ENCODE results near the gene RAB4B.
"Not testable (repeated sequence)": the region's sequence is repeated elsewhere in the genome, so short reads cannot be mapped to it uniquely, and the experiment has no call there.

Gene RAB4B

GRCh38 chr19:40819479-40820234 lies 41.6 kb downstream of the RAB4B start:
- H3K9me3 ChIP-seq (ENCODE audit: insufficient read depth, low read depth, low read length); H3K4me1 ChIP-seq (ENCODE audit: insufficient read depth, low read length); H3K9ac ChIP-seq (ENCODE audit: low read depth, low read length); H3K4me3 ChIP-seq (ENCODE audit: low read length); H3K27me3 ChIP-seq (ENCODE audit: insufficient read depth, low read length); H3K36me3 ChIP-seq (ENCODE audit: insufficient read depth, low read length); H3K27ac ChIP-seq (ENCODE audit: low read depth, low read length): not testable (repeated sequence)
- 48% methylated on average over 5 of the region's 6 CpGs for WGBS

DNA sequence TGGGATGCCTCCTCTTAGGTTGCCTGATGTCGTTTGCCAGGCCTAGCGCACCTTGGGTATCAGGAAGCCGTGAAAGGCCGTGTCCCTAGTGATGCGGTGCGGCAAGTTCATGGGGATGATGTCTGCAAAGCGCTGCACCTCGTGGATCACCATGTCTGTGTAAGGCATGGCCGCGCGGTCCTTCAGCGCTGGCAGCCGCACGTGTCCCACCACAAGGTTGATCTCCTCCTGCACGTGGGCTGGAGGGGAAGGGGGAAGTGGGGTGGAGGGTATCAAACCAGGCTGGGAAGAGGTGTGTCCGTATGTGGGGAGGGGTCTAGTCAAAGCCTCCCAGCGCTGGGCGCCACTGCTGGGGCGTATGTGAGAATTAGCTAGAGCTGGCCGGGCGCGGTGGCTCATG lies 44.1 kb downstream of the RAB4B start:
- Histone ChIP-seq H3K27me3 (ENCODE audit: insufficient read depth, low read length) (no peaks in the 10 kb centered on the region; the same call in 1 of the 2 replicates), H3K36me3 (ENCODE audit: insufficient read depth, low read length) (no peaks in the 10 kb centered on the region), H3K9me3 (ENCODE audit: insufficient read depth, low read depth, low read length) (no peaks in the 10 kb centered on the region), H3K4me1 (ENCODE audit: insufficient read depth, low read length) (peaks cover 6% of the 10 kb centered on the region; the same call in 1 of the 2 replicates), H3K9ac (ENCODE audit: low read depth, low read length) (no peak overlapping the region), H3K27ac (ENCODE audit: low read depth, low read length) (no peak overlapping the region), H3K4me3 (ENCODE audit: low read length) (no peak overlapping the region)
- WGBS, result 94% methylated on average over 22 of the region's 22 CpGs

GRCh38 chr19:40822704-40823553 lies 44.9 kb downstream of the RAB4B start:
- H3K9me3 ChIP-seq (ENCODE audit: insufficient read depth, low read depth, low read length); H3K9ac ChIP-seq (ENCODE audit: low read depth, low read length); H3K4me1 ChIP-seq (ENCODE audit: insufficient read depth, low read length); H3K27ac ChIP-seq (ENCODE audit: low read depth, low read length); H3K36me3 ChIP-seq (ENCODE audit: insufficient read depth, low read length); H3K4me3 ChIP-seq (ENCODE audit: low read length); H3K27me3 ChIP-seq (ENCODE audit: insufficient read depth, low read length): not testable (repeated sequence)
- 87% methylated on average over 9 of the region's 9 CpGs for WGBS

- H3K4me3 ChIP-seq (ENCODE audit: low read length); H3K9ac ChIP-seq (ENCODE audit: low read depth, low read length); H3K27ac ChIP-seq (ENCODE audit: low read depth, low read length); H3K4me1 ChIP-seq (ENCODE audit: insufficient read depth, low read length); H3K36me3 ChIP-seq (ENCODE audit: insufficient read depth, low read length); H3K27me3 ChIP-seq (ENCODE audit: insufficient read depth, low read length); H3K9me3 ChIP-seq (ENCODE audit: insufficient read depth, low read depth, low read length): not testable (repeated sequence)
- 94% methylated on average over 14 of the region's 16 CpGs for WGBS
Observed at GRCh38 chr19:40824916-40825315, 46.9 kb downstream of the RAB4B start.

DNA sequence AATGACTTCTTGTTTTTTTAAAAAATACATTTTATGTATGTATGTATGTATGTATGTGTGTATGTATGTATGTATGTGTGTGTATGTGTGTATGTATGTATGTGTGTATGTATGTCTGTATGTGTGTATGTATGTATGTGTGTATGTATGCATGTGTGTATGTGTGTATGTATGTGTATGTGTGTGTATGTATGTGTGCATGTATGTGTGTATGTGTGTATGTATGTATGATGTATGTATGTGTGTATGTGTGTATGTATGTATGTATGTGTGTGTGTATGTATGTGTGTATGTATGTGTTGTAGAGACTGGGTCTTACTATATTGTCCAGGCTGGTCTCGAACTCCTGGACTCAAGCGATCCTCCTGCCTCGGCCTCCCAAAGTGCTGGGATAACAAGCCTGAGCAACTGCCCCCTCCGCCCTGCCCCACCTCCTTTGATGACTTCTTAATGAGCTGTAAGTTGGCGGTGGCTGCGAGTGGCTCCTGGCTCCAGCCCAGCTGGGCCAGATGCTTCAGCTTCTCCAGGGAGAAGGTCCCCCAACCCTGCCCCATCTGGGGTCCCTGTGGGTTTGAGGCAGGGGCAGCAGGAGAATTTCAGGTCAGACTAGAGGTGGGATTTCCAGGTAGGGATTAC lies 47.5 kb downstream of the RAB4B start:
- WGBS, result 100% methylated on average over 3 of the region's 6 CpGs
- not testable (repeated sequence) for H3K9me3 ChIP-seq (ENCODE audit: insufficient read depth, low read depth, low read length); H3K4me1 ChIP-seq (ENCODE audit: insufficient read depth, low read length); H3K4me3 ChIP-seq (ENCODE audit: low read length); H3K9ac ChIP-seq (ENCODE audit: low read depth, low read length); H3K27ac ChIP-seq (ENCODE audit: low read depth, low read length); H3K27me3 ChIP-seq (ENCODE audit: insufficient read depth, low read length); H3K36me3 ChIP-seq (ENCODE audit: insufficient read depth, low read length)

DNA sequence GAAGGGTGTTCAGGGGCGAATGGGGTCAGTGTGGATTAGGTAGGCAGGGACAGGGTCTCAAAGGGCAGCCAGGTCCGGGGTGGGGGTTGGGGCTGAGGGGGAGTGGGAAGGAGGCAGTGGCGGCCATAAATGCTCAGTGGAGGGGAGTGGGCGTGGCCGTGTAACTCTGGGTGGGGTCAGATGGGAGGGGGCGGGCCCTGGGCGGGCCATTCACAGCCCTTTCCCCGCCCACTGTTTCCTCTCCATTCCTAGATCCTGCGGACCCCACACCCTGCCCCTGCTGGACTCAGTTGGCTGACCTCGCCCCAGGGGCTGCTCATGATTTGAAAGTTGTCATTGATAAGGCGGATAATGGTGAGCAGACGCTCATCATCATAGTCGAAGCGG lies 48.3 kb downstream of the RAB4B start:
- H3K27ac ChIP-seq (ENCODE audit: low read depth, low read length); H3K36me3 ChIP-seq (ENCODE audit: insufficient read depth, low read length); H3K27me3 ChIP-seq (ENCODE audit: insufficient read depth, low read length); H3K4me1 ChIP-seq (ENCODE audit: insufficient read depth, low read length); H3K4me3 ChIP-seq (ENCODE audit: low read length); H3K9me3 ChIP-seq (ENCODE audit: insufficient read depth, low read depth, low read length); H3K9ac ChIP-seq (ENCODE audit: low read depth, low read length): not testable (repeated sequence)
- 92% methylated on average over 9 of the region's 14 CpGs for WGBS

- H3K27me3 ChIP-seq (ENCODE audit: insufficient read depth, low read length); H3K9me3 ChIP-seq (ENCODE audit: insufficient read depth, low read depth, low read length); H3K4me3 ChIP-seq (ENCODE audit: low read length); H3K27ac ChIP-seq (ENCODE audit: low read depth, low read length); H3K4me1 ChIP-seq (ENCODE audit: insufficient read depth, low read length); H3K9ac ChIP-seq (ENCODE audit: low read depth, low read length); H3K36me3 ChIP-seq (ENCODE audit: insufficient read depth, low read length): not testable (repeated sequence)
- WGBS, result 94% methylated on average over 29 of the region's 29 CpGs
Observed at GRCh38 chr19:40826699-40827385, 48.8 kb downstream of the RAB4B start.

DNA sequence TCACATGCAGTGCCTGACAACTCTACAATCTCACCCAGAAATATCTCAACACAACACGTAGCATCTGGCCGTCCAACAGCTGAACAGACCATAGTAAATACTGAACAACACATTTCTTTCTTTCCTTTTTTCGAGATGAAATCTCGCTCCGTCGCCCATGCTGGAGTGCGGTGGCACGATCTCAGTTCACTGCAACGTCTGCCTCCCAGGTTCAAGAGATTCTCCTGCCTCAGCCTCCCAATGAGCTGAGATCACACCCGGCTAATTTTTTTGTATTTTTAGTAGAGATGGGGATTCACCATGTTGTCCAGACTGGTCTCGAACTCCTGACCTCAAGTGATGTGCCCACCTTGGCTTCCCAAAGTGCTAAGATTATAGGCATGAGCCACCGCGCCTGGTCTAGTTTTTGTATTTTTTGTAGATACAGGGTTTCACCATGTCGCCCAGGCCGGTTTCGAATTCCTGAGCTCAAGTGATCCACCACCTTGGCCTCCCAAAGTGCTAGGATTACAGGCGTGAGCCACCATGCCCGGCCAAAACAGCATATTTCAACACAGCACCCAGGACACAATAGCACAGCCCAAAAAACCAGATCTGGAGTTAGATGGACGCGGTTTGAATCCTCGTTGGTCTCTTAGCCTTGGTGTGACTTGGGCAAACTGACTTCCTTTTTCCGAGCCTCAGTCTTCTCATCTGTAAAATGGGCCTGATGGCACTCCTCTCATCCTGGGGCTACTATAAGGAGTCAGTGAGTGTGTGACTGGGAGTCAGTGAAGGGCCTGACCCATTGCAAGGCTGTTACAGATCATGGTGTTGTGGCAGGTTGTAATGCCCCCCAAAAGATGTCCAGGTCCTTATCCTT lies 49.6 kb downstream of the RAB4B start:
- H3K9me3 ChIP-seq (ENCODE audit: insufficient read depth, low read depth, low read length), result no peaks in the 10 kb centered on the region
- no peaks in the 10 kb centered on the region for H3K27me3 ChIP-seq (ENCODE audit: insufficient read depth, low read length)
- peaks cover 1% of the 10 kb centered on the region; the same call in 1 of the 2 replicates for H3K4me1 ChIP-seq (ENCODE audit: insufficient read depth, low read length)
- no peak overlapping the region for H3K27ac ChIP-seq (ENCODE audit: low read depth, low read length)
- H3K4me3 ChIP-seq (ENCODE audit: low read length), result no peak overlapping the region
- WGBS, result 95% methylated on average over 22 of the region's 22 CpGs
- no peaks in the 10 kb centered on the region for H3K36me3 ChIP-seq (ENCODE audit: insufficient read depth, low read length)
- H3K9ac ChIP-seq (ENCODE audit: low read depth, low read length), result no peak overlapping the region

GRCh38 chr19:40829205-40829604 lies 51.2 kb downstream of the RAB4B start:
- Histone ChIP-seq H3K4me3 (ENCODE audit: low read length) (no peak overlapping the region), H3K27ac (ENCODE audit: low read depth, low read length) (no peak overlapping the region), H3K9me3 (ENCODE audit: insufficient read depth, low read depth, low read length) (no peaks in the 10 kb centered on the region), H3K9ac (ENCODE audit: low read depth, low read length) (no peak overlapping the region), H3K4me1 (ENCODE audit: insufficient read depth, low read length) (no peaks in the 10 kb centered on the region), H3K36me3 (ENCODE audit: insufficient read depth, low read length) (no peaks in the 10 kb centered on the region), H3K27me3 (ENCODE audit: insufficient read depth, low read length) (no peaks in the 10 kb centered on the region)

DNA sequence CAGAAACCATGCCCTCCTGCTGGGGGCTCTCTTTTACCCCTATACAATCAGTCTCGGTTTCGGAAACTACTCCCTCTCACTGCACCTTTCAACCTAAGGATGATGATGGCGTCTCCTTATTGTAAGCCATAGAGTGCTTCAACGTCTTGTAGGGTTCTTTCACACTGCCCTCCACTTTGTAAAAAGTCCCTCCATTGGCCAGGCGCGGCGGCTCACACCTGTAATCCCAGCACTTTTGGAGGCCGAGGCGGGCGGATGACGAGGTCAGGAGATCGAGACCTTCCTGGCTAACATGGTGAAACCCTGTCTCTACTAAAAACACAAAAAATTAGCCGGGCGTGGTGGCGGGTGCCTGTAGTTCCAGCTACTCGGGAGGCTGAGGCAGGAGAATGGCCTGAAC lies 52.7 kb downstream of the RAB4B start:
- not testable (repeated sequence) for H3K9ac ChIP-seq (ENCODE audit: low read depth, low read length); H3K27ac ChIP-seq (ENCODE audit: low read depth, low read length); H3K36me3 ChIP-seq (ENCODE audit: insufficient read depth, low read length); H3K4me1 ChIP-seq (ENCODE audit: insufficient read depth, low read length); H3K4me3 ChIP-seq (ENCODE audit: low read length); H3K9me3 ChIP-seq (ENCODE audit: insufficient read depth, low read depth, low read length); H3K27me3 ChIP-seq (ENCODE audit: insufficient read depth, low read length)
- 91% methylated on average over 16 of the region's 16 CpGs for WGBS

Data from HUES64 (cell line).